NCI-H2196 (cell line): Measurements from ENCODE around the gene TBX5.
"Not testable (repeated sequence)": the region's sequence is repeated elsewhere in the genome, so short reads cannot be mapped to it uniquely, and the experiment has no call there.

Experiments
- DNase-seq: peaks from one replicate; lab custom pipeline; 2025; ENCODE audit not compliant: unreplicated experiment; lab: John Stamatoyannopoulos, UW

Gene TBX5

DNA sequence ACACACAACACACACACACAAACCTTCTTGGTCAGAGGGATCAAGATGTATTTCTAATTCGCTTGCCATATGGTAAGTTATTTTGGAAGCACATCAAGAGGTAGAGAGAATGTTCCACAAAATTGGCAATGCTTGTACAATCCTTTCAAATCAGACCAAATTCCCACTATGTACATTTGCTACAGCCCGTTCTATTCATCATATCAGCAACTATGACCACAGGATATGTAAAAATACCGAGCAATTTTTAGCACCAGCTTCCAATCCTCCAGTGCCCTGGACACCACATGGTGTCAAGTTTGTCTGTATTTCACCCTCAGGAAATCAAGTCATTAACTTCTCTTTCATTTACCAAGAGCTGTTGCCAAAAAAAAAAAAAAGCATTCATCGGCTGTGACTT, 21.2 kb downstream of the TBX5 start:
- no peak for DNase-seq

DNA sequence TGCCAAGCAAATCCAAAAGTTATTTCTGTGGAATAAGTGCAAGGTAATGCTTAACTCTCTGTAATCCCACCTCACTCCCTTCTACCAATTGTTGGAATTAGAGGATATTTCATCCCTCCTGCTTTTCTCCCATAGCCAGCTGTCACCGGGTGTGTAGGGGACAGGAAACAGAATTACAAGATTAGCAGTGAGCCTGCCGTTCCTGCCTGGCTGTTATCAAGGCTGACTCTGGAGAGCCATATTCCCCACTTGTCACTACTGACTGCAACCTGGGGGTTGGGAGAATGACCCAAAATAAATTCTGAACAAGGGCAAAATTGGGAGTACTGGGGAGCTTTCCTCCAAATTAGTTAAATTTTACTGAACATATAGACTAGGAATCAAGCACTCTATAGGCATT, 24.8 kb downstream of the TBX5 start:
- DNase-seq = no peak

DNA sequence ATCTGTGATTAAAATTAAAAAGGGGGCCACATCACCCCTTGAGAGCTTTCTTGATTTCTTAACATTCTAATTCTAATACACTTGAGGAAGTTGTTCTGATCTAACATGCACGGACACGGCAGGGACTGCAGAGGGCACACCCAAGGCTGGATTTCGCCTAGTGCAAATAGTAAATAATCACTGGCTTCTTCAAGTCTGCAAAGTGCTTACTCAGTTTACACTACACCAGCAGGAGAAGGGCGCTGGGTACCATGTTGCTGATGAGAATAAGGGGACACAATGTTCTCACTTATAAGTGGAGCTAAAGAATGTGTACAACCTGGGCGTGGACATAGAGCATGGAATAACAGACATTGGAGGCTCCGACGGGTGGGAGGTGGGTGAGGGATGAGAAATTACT, 34.2 kb downstream of the TBX5 start:
- no peak for DNase-seq

DNA sequence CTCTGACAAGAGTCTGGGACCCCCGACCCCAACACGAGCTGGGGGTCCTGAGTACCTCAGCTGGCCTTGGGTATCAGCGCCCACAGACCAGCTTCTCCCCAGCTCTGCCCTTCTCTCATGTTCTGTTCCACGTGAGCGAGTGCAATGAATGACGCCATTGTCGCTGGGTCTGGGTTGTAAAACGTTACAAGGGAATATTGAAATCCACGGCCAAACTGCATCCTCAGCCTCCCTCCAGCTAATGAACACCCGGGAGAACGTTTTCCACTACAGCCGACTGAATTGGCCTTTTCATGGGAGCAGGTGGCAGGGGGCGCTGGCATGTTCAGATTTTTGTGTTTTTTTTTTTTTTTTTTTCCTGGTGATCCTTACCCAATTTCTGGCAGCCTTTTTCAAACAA, 34.7 kb downstream of the TBX5 start:
- DNase-seq = no peak

DNA sequence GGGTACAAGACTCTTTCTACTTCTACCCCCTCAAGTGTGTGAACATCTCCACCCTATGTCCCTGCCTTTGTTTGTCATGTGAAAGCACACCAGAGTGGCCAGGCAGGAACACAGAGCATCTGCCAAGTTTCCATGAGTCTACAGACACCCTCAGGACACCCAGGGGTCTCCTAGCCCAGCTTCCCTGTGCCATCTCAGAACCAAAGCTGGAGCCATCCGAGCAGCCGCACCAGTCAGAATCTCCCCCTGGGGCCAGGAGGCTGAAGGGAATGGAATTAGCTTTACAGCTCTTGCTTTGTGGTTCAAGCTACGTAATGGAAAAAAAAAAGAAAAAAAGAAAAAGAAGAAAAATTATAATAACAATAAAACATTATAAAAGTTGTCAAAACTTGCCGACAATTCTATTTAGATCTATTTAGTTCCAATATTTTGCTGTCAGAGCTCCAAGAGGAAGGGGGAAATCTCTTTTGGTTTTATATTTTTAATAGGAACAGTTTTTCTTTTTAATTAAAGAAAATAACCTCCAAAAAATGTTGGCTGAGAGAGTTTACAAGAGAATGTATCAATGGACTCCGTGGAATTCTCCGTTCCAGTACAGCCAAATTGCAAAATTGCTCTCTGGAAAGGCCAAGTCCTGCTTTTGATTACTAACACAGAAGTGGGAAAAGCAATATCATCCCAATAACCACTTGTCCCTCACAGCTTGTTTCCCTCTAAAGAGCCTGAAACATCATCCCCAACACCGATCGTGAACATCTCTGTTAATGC, 37.1 kb downstream of the TBX5 start:
- DNase-seq = no peak

DNA sequence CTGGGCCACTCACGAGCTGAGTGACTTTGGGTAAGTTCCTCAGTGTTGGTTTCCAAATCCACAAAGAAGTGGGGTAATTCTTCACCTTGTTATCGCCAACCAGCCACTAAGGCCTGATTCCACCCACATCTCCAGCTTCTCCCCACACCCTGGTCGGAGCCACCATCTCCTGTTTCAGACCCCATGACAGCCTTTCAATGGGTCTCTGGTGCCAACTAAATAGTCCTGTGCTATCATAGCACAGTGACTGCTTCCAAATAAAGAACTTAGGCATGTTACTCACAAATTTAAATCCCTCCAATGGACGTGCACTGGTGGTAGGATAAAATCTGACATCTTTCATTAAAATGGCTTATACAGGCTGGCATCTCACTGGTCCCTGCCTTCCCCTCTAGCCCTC, 44.0 kb downstream of the TBX5 start:
- DNase-seq = no peak

DNA sequence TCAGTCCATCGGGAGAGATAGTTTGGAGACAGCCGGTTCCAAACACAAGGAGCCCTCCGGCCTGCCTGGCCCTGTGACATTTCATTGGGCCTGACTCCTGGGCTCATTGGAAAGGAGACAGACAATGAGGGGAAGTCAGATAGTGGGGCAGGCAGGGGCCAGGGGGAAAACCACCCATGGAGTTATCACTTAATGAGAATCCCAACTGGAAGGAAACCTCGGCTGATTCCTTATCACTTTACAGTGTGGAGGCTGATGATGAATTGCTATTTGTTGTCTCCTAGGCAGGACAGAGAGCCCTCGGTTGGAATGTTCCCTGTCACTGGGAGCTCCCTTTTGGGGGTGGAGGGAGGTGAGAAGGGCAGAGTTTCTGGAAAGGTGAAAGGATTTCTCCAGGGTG, 44.4 kb downstream of the TBX5 start:
- no peak for DNase-seq

DNA sequence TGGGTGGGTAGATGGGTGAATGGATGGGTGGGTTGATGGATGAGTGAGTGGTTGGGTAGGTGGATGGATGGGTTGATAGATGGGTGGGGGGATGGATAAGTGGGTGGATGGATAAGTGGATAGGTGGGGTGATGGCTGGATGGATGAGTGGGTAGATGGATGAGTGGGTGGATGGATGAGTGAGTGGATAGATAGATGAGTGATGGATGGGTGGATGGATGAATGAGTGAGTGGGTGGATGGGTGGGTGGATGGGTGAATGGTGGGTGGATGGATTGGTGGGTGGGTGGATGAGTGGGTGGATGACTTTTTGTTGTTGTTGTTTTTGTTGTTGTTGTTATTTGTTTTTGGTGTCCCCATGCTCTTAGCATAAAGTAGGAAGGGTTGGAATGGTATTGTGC, 45.5 kb downstream of the TBX5 start:
- no peak for DNase-seq

DNA sequence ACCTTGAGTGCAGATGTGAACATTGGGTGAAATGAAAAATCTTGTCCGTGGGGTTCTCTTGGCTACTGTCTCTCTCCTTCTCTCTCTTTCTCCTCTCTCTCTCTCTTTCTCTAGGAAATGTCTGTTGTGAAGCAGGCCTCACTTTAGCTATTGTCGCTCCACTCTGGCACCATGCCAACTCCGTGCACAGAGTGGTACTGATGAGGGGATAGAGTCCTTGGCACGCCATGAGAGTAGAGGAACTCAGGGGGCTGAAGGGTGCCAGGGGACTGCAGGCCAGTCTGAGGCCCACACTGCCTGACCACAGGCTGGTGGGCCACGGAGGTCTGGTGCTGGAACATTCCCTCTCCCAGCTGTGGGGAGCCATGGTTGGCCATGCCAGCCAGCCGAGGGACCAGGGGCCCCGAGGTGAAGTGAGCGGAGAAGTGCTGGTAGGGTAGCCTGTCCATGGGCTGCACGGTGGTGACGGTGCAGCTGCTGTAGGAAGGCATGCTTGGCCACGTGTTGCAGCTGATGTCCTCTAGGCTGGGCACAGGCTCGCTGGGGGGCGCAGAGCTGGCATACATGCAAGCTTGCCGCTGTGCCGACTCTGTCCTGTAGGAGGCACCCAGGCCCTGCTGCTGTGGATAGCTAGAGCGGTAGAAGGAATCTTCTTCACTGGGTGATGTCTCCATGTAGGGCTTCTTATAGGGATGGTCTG, 50.4 kb downstream of the TBX5 start:
- no peak for DNase-seq

DNA sequence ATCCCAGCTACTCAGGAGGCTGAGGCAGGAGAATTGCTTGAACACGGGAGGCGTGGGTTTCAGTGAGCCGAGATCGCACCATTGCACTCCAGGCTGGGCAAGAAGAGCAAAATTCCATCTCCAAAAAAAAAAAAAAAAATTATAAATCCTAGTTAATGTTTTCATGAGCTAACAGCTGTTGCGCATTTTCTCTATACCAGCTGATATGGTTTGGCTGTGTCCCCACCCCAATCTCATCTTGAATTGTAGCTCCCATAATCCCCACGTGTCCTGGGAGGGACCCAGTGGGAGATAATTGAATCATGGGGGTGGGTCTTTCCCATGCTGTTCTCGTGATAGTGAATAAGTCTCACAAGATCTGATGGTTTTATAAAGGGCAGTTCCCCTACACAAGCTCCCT, 56.7 kb downstream of the TBX5 start:
- not testable (repeated sequence) for DNase-seq

DNA sequence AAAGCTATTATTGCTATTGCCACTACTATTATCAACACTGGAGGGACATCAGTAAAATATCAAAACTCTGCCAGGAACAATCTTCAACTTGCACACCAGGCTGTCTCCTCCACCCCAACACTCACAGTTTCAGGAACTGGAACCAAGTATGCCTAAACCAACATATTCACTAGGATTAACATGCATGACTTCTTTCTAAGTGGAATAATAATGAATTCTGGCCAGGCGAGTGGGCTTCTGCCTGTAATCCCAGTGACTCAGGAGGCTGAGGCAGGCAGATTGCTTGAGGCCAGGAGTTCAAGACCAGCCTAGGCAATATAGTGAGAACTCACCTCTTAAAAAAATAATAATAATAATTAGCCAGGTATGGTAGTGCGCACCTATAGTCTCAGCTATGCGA, 58.1 kb downstream of the TBX5 start:
- DNase-seq = no peak

DNA sequence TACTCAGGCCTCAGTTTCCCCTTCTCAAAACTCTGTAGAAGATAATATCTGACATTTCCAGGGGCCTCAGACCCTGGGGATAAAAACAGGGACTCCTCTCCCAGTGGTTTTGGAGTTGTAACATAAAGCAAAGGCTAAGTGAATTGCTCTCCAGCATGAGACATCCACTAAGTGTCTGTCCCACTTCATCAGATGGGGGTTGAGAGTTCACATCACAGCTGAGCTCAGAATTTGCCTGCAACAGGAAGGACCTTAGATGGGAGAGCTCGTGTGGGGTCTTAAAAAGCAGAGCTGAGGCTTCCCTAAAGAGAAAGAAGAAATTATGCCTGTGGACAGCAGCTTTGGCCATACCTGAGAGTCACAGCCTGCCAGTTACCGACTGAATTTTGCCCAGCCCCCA, 61.1 kb downstream of the TBX5 start:
- DNase-seq = no peak

DNA sequence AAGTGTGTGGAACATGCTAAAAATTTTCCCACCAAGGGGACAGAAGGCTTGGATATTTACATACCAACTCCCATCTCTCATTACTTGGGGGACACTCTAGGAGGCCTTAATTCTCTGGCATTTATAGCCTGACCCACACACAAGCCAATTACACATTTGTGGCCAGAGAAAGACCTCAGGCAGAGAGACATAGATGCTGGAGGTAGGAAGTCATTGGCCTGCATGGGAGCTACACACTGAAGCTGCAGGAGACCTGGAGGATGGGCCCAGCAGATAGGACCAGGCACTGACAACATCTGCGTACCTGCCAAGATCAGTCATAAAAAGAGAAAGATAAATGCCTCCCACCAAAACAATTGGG, 61.7 kb downstream of the TBX5 start:
- DNase-seq = no peak

DNA sequence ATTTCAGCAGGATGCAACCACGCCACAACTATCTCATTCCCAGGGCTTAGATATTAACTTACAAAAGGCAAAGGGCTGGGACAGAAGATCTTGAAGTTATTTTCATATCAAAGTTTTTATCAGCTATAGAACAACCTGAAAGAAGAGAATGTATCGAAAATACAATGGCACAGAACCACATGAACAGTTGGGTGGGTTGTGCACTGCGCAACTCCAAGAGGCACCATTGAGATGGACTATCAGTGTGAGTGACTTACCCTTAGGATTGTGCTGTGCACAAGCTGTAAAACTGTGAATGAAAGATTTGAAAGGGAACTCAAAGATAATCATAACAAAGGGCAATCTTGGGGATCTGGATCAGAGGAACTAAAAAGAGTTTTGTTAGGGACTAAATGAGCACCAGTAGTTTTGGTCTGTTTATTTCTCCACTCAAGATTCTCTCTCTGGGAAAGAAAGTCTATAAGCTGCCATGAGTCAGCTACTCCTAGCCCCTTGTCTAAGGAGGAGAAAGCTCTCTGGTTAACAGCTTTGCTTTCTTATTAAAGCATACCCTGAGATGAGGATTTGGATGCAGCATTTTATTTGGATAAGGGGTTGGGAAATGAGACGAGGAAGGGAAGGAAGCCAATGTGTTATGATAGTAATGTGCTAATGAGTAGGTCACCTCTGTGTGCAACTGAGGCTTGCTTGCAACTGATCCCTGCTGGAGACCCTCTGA, 62.2 kb downstream of the TBX5 start:
- no peak for DNase-seq

DNA sequence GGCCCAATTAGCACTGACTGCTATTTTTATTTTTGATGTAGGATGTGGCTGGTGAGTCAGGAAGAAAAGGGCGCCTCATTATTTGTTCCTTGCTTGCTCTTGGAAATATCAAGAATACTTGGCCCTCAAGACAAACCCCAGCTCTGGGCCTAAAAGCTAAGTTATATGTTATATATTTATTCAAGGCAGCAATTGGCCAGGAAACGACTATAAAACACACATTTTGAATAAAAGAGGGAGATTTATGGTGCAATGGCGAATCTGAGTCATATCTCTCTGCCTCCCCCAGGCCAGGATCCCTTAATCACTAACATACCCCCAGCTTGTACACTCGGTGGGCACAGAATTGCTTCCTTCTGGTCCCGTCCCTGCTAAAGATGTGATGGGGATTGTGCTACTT, 63.3 kb downstream of the TBX5 start:
- DNase-seq = no peak

DNA sequence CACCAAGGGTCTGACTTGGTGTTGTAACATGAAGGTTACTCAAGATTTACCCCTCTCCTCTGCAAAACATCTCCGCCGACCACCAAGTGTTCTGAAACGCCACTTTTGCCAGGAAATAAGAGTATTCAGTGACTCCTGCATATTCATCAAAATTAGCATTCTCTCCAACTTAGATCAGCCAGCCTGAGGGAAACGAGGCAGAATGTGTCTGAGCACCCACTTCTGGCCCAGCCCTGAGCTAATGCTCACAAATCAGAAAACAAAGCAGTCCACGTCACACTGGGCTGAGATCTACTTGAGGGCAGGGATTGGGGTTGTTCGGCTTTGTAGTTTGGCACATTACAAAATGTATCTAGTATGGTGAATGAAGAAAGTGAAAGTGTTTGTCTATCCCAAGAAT, 64.3 kb downstream of the TBX5 start:
- no peak for DNase-seq

DNA sequence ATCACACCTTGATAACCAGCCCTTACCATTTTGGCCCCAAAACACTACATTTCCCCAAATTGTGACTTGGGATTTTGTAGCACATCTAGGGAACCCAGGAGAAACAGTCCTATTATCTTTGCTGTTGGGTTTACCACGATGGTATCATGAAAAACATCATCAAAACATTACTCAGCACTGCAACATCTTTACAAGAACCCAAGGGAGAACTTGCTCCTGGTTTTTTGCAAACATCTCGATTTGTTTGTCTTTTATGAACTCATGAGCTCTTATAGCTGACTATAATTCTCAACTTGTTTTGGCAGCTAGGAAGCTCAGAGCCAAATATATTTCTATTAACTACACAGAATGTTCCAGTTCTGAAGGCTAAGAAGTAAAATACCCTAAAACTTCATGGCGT, 65.7 kb downstream of the TBX5 start:
- DNase-seq = no peak

DNA sequence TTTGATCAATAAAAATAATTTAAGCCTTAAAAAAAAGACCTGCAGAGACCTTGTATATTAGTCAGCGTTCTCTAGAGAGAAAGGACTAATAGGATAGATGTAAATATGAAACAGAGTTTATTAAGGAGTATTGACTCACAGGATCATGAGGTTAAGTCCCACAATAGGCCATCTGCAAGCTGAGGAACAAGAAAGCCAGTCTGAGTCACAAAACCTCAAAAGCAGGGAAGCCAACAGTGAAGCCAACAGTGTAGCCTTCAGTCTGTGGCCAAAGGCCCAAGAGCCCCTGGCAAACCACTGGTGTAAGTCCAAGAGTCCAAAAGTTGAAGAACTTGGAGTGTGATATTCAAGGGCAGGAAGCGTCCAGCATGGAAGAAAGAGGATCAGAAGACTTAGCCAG, 66.3 kb downstream of the TBX5 start:
- DNase-seq = no peak

DNA sequence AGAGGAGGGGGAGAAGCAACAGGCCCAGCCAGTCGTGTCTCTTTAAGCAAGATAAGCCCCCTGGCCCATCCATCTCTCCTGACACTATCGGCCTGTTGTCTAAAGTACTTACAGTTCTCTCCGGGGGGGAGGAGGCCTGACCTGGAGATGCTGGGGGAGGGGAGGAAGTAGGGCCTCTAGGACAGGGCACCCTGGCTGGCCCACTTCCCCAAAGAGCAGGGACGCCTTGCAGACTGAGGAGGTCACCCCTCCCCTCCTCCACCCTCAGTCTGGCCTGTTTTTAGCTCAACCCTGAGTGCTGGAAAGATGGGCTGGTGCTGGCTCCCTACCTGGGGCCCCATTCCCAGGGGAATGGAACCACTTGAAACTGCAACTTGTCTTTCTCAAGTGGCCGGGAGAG, 70.3 kb downstream of the TBX5 start:
- no peak for DNase-seq

DNA sequence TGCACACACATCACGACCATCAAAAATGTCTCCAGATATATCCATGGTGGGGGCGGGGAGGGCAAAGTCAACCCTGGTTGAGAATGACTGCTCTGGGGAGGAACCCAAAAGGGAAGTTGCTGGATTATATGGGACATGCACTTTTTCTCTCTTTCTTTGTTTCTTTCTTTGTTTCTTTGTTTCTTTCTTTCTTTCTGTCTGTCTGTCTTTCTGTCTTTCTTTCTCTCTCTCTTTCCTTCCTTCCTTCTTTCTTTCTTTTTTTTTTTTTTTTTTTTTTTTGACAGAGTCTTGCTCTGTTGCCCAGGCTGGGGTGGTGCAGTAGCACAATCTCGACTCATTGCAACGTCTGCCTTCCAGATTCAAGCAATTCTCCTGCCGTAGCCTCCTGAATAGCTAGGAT, 71.5 kb downstream of the TBX5 start:
- no peak for DNase-seq

DNA sequence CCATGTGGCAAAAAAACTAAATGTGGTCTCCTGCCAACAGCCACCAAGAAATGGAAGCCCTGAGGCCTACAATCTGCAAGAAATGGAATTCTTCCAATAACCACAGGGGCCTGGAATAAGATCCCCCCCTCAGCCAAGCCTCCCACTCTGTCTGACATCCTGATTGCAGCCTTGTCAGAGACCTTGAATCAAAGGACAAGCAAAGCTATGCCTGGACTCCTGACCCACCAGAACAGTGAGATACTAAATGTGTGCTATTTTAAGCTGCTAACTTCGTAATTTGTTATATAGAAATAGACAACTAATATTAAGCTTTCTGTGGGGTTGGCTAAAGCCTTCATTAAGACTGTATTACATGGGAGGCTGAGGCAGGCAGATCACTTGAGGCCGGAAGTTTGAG, 77.7 kb downstream of the TBX5 start:
- no peak for DNase-seq

DNA sequence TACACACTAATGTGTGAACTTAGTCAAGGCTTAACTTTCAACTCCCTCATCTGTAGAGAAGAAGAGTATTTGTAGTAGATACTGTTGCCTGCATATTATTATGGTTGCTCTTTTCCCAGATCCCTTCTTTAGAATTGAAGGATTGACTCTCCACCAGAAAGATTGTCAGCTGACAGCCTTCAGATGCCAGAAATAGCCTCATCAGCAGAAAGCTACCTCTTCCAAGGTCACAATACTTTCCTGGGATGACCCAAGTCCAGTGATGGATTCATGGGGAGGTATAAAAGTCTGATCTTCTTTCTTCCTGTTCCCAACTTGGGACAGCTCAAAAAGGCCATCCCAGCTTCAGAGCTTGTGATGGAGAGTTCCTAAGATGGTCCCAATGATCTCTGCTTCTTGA, 78.2 kb downstream of the TBX5 start:
- no peak for DNase-seq
